ENCODE data around the gene SSBP2. TPM values are rescaled to one million over a fixed set of nuclear protein-coding genes. Genes with fewer than 3 reads are reported as not detected.
A peak's percentile ranks its signal among the peaks of the same experiment; 100 is the strongest.

SSBP2 gene
- total RNA-seq, 1 experiment from 2014 or later, result 5.2 TPM

GRCh38 chr5:81426359-81427030, 324.4 kb downstream of the SSBP2 start:
- POLR2A ChIA-PET, result interaction anchor here (1.1 kb wide), 1 partner anchor 10 kb away, joined by 3 read pairs; no protein-coding TSS in a partner anchor
- no TSS peak for BruUV-seq (replicated peaks)
- no peak for TF ChIP-seq ZFX (IDR thresholded peaks at IDR 0.05)
- no peak for TF ChIP-seq YY1 (IDR thresholded peaks at IDR 0.05; ENCODE audit: extremely low read depth, insufficient replicate concordance, low read depth, low read length)
- no peak for TF ChIP-seq FOSL1 (IDR thresholded peaks at IDR 0.05; ENCODE audit: low read depth)
- TF ChIP-seq SP1 (IDR thresholded peaks at IDR 0.05; ENCODE audit: low read depth), result no peak
- no peak for TF ChIP-seq EZH2 (IDR thresholded peaks at IDR 0.05)

GRCh38 chr5:81425569-81425968, 325.3 kb downstream of the SSBP2 start:
- DNase-seq (ENCODE audit: low read depth, low spot score) (peak; percentile 28), ATAC-seq (peak; percentile 67; the same call in 1 of the 2 replicates)
- H3K27me3 ChIP-seq (ENCODE audit: insufficient read depth, low read length), result no peaks in the 10 kb centered on the region
- no peak for TF ChIP-seq ATF3 (IDR thresholded peaks at IDR 0.05)
- peak; percentile 39 to 64 (median 54); a peak in 4 of 6 replicates for TF ChIP-seq CTCF (IDR thresholded peaks at IDR 0.05 in 2 of 3, conservative IDR thresholded peaks at IDR 0.05 in 1 of 3; ENCODE audit: borderline replicate concordance in 1 of 3, insufficient read depth in 1 of 3, low read depth in 2 of 3, low read length in 2 of 3)
- no peak for TF ChIP-seq EGR1 (IDR thresholded peaks at IDR 0.05; ENCODE audit: low read depth)
- peak; percentile 61 for TF ChIP-seq RAD21 (IDR thresholded peaks at IDR 0.05; ENCODE audit: low read depth)
- H3K4me1 ChIP-seq (ENCODE audit: control insufficient read depth in 1 of 2, insufficient read depth in 2 of 2, low read length in 2 of 2), result peaks cover 0 to 3% of the 10 kb centered on the region in 2 experiments; a peak in 2 of 4 replicates
- H3K9me3 ChIP-seq (ENCODE audit: control insufficient read depth in 1 of 2, insufficient read depth in 1 of 2, low read depth in 1 of 2, low read length in 2 of 2), result no peaks in the 10 kb centered on the region
- no peaks in the 10 kb centered on the region for H3K9me2 ChIP-seq (ENCODE audit: insufficient read depth)
- no peak overlapping the region for H3K9ac ChIP-seq (ENCODE audit: low read length)
- H3K79me2 ChIP-seq (ENCODE audit: insufficient read depth, low read length), result no peaks in the 10 kb centered on the region
- H3K4me3 ChIP-seq (replicated peaks in 1 of 2; ENCODE audit: low read depth in 1 of 2, low read length in 2 of 2), result no peak overlapping the region
- RAD21 ChIA-PET (ENCODE audit: low non-redundant PET in 1 of 2, low total read pairs in 2 of 2, uncharacterized antibody in 2 of 2, unreplicated experiment in 2 of 2), result interaction anchor here in 1 of 2 experiments (0.6 kb wide), 1 partner anchor 11 kb away, joined by 5 read pairs; no protein-coding TSS in a partner anchor
- peak overlapping the region; percentile 95 for H2AFZ ChIP-seq (ENCODE audit: low read depth, low read length, poor library complexity, severe bottlenecking)
- BruUV-seq (replicated peaks), result no TSS peak
- no peak overlapping the region for H3K4me2 ChIP-seq (ENCODE audit: low read length)
- intact Hi-C loops (cut with micrococcal nuclease), result loop anchor here (1.0 to 5.0 kb wide), 4 partner anchors 322 to 799 kb away; no protein-coding TSS in a partner anchor
- H3K36me3 ChIP-seq (ENCODE audit: control insufficient read depth in 1 of 2, insufficient read depth in 2 of 2, low read length in 2 of 2), result no peaks in the 10 kb centered on the region
- H3K27ac ChIP-seq (ENCODE audit: low read depth, low read length), result no peak overlapping the region
- CTCF ChIA-PET, result interaction anchor here (0.7 to 2.3 kb wide), 10 partner anchors 13 to 800 kb away, joined by 3 to 32 read pairs (median 4); partner anchors contain the start of gene SSBP2
- POLR2A ChIA-PET, result no interaction called here
- no peaks in the 10 kb centered on the region for H4K20me1 ChIP-seq (ENCODE audit: insufficient read depth)

More at GRCh38 chr5:81426359-81427030, 324.4 kb downstream of the SSBP2 start:
- no peak for DNase-seq (ENCODE audit: low read depth, low spot score)
- no peak for ATAC-seq
- H3K36me3 ChIP-seq (ENCODE audit: control insufficient read depth in 1 of 2, insufficient read depth in 2 of 2, low read length in 2 of 2), result no peaks in the 10 kb centered on the region
- no peaks in the 10 kb centered on the region for H3K9me2 ChIP-seq (ENCODE audit: insufficient read depth)
- intact Hi-C loops (cut with micrococcal nuclease), result loop anchor here (5.0 kb wide), 2 partner anchors 321 to 426 kb away; no protein-coding TSS in a partner anchor
- peak overlapping the region; percentile 95 for H2AFZ ChIP-seq (ENCODE audit: low read depth, low read length, poor library complexity, severe bottlenecking)
- ChIA-PET RAD21 (ENCODE audit: low non-redundant PET in 1 of 2, low total read pairs in 2 of 2, uncharacterized antibody in 2 of 2, unreplicated experiment in 2 of 2) (no interaction called here), CTCF (interaction anchor here (0.6 to 2.3 kb wide), 8 partner anchors 21 to 800 kb away, joined by 3 to 32 read pairs (median 3); no protein-coding TSS in a partner anchor)
- no peak overlapping the region for H3K4me3 ChIP-seq (replicated peaks in 1 of 2; ENCODE audit: low read depth in 1 of 2, low read length in 2 of 2)
- H3K9ac ChIP-seq (ENCODE audit: low read length), result no peak overlapping the region
- no peaks in the 10 kb centered on the region for H3K9me3 ChIP-seq (ENCODE audit: control insufficient read depth in 1 of 2, insufficient read depth in 1 of 2, low read depth in 1 of 2, low read length in 2 of 2)
- H3K4me2 ChIP-seq (ENCODE audit: low read length), result no peak overlapping the region
- no peaks in the 10 kb centered on the region for H3K79me2 ChIP-seq (ENCODE audit: insufficient read depth, low read length)
- H3K4me1 ChIP-seq (ENCODE audit: control insufficient read depth in 1 of 2, insufficient read depth in 2 of 2, low read length in 2 of 2), result no peaks in the 10 kb centered on the region
- no peaks in the 10 kb centered on the region for H3K27me3 ChIP-seq (ENCODE audit: insufficient read depth, low read length)
- H4K20me1 ChIP-seq (ENCODE audit: insufficient read depth), result no peaks in the 10 kb centered on the region
- H3K27ac ChIP-seq (ENCODE audit: low read depth, low read length), result no peak overlapping the region

Measured in HCT116 (cell line).